H1 (cell line): ENCODE results near the gene MYL2. TPM values are rescaled to one million over a fixed set of nuclear protein-coding genes. Genes with fewer than 3 reads are reported as not detected.

Source experiments
- CTCF ChIA-PET: fragments of 300-600 bp; sonication (Branson Sonifier 250); formaldehyde crosslinking; loops from one replicate; lab custom pipeline; 2021; ENCODE audit not compliant: partially characterized antibody; lab: Charles Lee
- POLR2A ChIA-PET: fragments of 300-600 bp; sonication (Branson Sonifier 250); formaldehyde crosslinking; loops from one replicate; lab custom pipeline; 2021; ENCODE audit warnings: inconsistent platforms; ENCODE audit not compliant: partially characterized antibody; lab: Charles Lee
- DNase-seq, 2 experiments: peaks; one replicate each; pipeline versions ENCODE4 v3.0.0 to v3.0.0-alpha.2; 2010 to 2022; ENCODE audit warnings: low spot score in 2 of 2, low read depth in 1 of 2, mixed read lengths in 1 of 2
- FAIRE-seq: peaks from 2 replicates; lab custom pipeline; 2011; peaks lifted over from hg19 to GRCh38; lab: Jason Lieb, UNC
- H2AFZ ChIP-seq: 2 replicates; pipeline ENCODE4 v1.8.1; 2012; ENCODE audit warnings: low read length, inconsistent platforms
- H2AK5ac ChIP-seq: 2 replicates; pipeline ENCODE4 v1.6.1; 2013; ENCODE audit warnings: low read depth, low read length
- H2BK120ac ChIP-seq: replicated peaks from 2 replicates; pipeline ENCODE3; 2013; ENCODE audit warnings: low read depth, low read length, inconsistent platforms
- H2BK12ac ChIP-seq: 2 replicates; pipeline ENCODE4 v1.6.1; 2013; ENCODE audit warnings: low read depth, low read length
- H2BK15ac ChIP-seq: 2 replicates; pipeline ENCODE4 v1.6.1; 2013; ENCODE audit warnings: low read length
- H2BK20ac ChIP-seq: 2 replicates; pipeline ENCODE4 v1.6.1; 2013; ENCODE audit warnings: low read length
- H2BK5ac ChIP-seq: 2 replicates; pipeline ENCODE4 v1.6.1; 2013; ENCODE audit warnings: low read depth, low read length
- H3K14ac ChIP-seq: 2 replicates; pipeline ENCODE4 v1.6.1; 2013; ENCODE audit warnings: inconsistent platforms; ENCODE audit not compliant: insufficient read length
- H3K18ac ChIP-seq: 2 replicates; pipeline ENCODE4 v1.6.1; 2013; ENCODE audit warnings: low read length; ENCODE audit errors: extremely low read depth
- H3K23ac ChIP-seq: 2 replicates; pipeline ENCODE4 v1.6.1; 2013; ENCODE audit warnings: inconsistent platforms; ENCODE audit not compliant: insufficient read length
- H3K23me2 ChIP-seq: 2 replicates; pipeline ENCODE4 v1.6.1; 2013; ENCODE audit warnings: low read depth, low read length
- H3K27ac ChIP-seq: 2 replicates; pipeline ENCODE4 v1.6.1; 2011; ENCODE audit warnings: low read depth, low read length, inconsistent platforms
- H3K27me3 ChIP-seq, 4 experiments: replicated peaks in 1 of 4; 1 replicate in 1 of 4; 2 replicates in 3 of 4; pipeline versions ENCODE4 v1.6.1 to v1.8.1; 2011 to 2013; ENCODE audit warnings: low read length in 3 of 4, mild to moderate bottlenecking in 3 of 4, inconsistent platforms in 2 of 4, mixed read lengths in 2 of 4, moderate library complexity in 1 of 4; ENCODE audit not compliant: control insufficient read depth in 3 of 4, insufficient read depth in 3 of 4; ENCODE audit errors: extremely low read depth in 1 of 4
- H3K36me3 ChIP-seq, 4 experiments: 2 replicates each; pipeline versions ENCODE4 v1.6.1 to v1.8.1; 2011 to 2013; ENCODE audit warnings: mild to moderate bottlenecking in 4 of 4, low read length in 3 of 4, moderate library complexity in 2 of 4, control low read depth in 1 of 4, inconsistent platforms in 1 of 4; ENCODE audit not compliant: insufficient read depth in 4 of 4, control insufficient read depth in 2 of 4
- H3K4ac ChIP-seq: replicated peaks from 2 replicates; pipeline ENCODE3; 2013; ENCODE audit warnings: low read length, low read depth, mixed read lengths, inconsistent platforms; ENCODE audit not compliant: insufficient read length
- H3K4me1 ChIP-seq, 4 experiments: replicated peaks in 1 of 4; 1 replicate in 1 of 4; 2 replicates in 3 of 4; pipeline versions ENCODE4 v1.6.1 to v1.8.1; 2011 to 2013; ENCODE audit warnings: low read length in 3 of 4, inconsistent platforms in 2 of 4, mixed read lengths in 1 of 4; ENCODE audit not compliant: insufficient read depth in 4 of 4, control insufficient read depth in 3 of 4
- H3K4me2 ChIP-seq, 2 experiments: 2 replicates each; pipeline versions ENCODE4 v1.6.1 to v1.8.1; 2011 to 2013; ENCODE audit warnings: low read depth in 2 of 2, low read length in 2 of 2, control low read depth in 1 of 2, inconsistent platforms in 1 of 2, mild to moderate bottlenecking in 1 of 2; ENCODE audit not compliant: insufficient read depth in 1 of 2
- H3K4me3 ChIP-seq, 4 experiments: fragments of 200-600, 300-600 bp in 1 of 4; sonication (generic), shearing (Covaris generic), sonication (Bioruptor Twin) in 1 of 4; 2 replicates each; pipeline versions ENCODE4 v1.5.1 to v1.8.1; 2011 to 2016; ENCODE audit warnings: low read length in 4 of 4, low read depth in 3 of 4, control low read depth in 2 of 4, inconsistent platforms in 2 of 4, mild to moderate bottlenecking in 2 of 4, mixed read lengths in 1 of 4, moderate library complexity in 1 of 4; ENCODE audit not compliant: insufficient read depth in 2 of 4; ENCODE audit errors: extremely low read depth in 1 of 4
- H3K56ac ChIP-seq: replicated peaks from 2 replicates; pipeline ENCODE3; 2013; ENCODE audit warnings: low read depth, mild to moderate bottlenecking, mixed read lengths, low read length, inconsistent platforms; ENCODE audit not compliant: insufficient read length
- H3K79me1 ChIP-seq: 2 replicates; pipeline ENCODE4 v1.6.1; 2013; ENCODE audit warnings: low read depth, low read length, control low read depth
- H3K79me2 ChIP-seq, 2 experiments: 2 replicates each; pipeline versions ENCODE4 v1.6.1 to v1.8.1; 2012 to 2013; ENCODE audit warnings: low read length in 2 of 2, mild to moderate bottlenecking in 2 of 2, inconsistent platforms in 1 of 2; ENCODE audit not compliant: insufficient read depth in 2 of 2, control insufficient read depth in 1 of 2
- H3K9ac ChIP-seq, 4 experiments: replicated peaks in 1 of 4; 1 replicate in 1 of 4; 2 replicates in 3 of 4; pipeline versions ENCODE4 v1.6.1 to v1.8.1; 2011 to 2013; ENCODE audit warnings: low read depth in 3 of 4, low read length in 3 of 4, control low read depth in 2 of 4, mild to moderate bottlenecking in 2 of 4, moderate library complexity in 2 of 4, inconsistent platforms in 1 of 4; ENCODE audit errors: extremely low read depth in 1 of 4
- H3K9me3 ChIP-seq, 2 experiments: 2 replicates each; pipeline versions ENCODE4 v1.6.1 to v1.8.1; 2012 to 2013; ENCODE audit warnings: mild to moderate bottlenecking in 2 of 2, moderate library complexity in 2 of 2, control low read depth in 1 of 2, inconsistent platforms in 1 of 2, low read depth in 1 of 2, low read length in 1 of 2, mixed read lengths in 1 of 2; ENCODE audit not compliant: insufficient read depth in 2 of 2
- H4K20me1 ChIP-seq, 2 experiments: replicated peaks in 1 of 2; 2 replicates each; pipeline versions ENCODE3 to v1.8.1; 2011 to 2013; ENCODE audit warnings: inconsistent platforms in 2 of 2, low read length in 2 of 2, mild to moderate bottlenecking in 1 of 2; ENCODE audit not compliant: insufficient read depth in 2 of 2, control insufficient read depth in 1 of 2
- H4K5ac ChIP-seq: 2 replicates; pipeline ENCODE4 v1.6.1; 2013; ENCODE audit warnings: low read length, low read depth, mixed read lengths, inconsistent platforms; ENCODE audit not compliant: insufficient read length
- H4K8ac ChIP-seq: 2 replicates; pipeline ENCODE4 v1.8.0; 2013; ENCODE audit warnings: mild to moderate bottlenecking, moderate library complexity, low read length, inconsistent platforms; ENCODE audit not compliant: insufficient read depth; ENCODE audit errors: extremely low read depth
- H4K91ac ChIP-seq: replicated peaks from 2 replicates; pipeline ENCODE3; 2013; ENCODE audit warnings: low read length, mixed read lengths, inconsistent platforms; ENCODE audit not compliant: insufficient read length
- BCL11A ChIP-seq, 2 experiments: IDR thresholded peaks; one replicate each; pipeline ENCODE4 v1.6.1; 2011; ENCODE audit warnings: low read depth in 2 of 2, low read length in 2 of 2, mild to moderate bottlenecking in 2 of 2
- KDM1A ChIP-seq: fragments of 200-600, 300-600 bp; sonication (generic); IDR thresholded peaks from 2 replicates; pipeline ENCODE4 v1.7.1; 2016; ENCODE audit warnings: mild to moderate bottlenecking, low read length, borderline replicate concordance
- WGBS, 2 experiments: shearing (Covaris generic) in 1 of 2; methylation state at CpG; one replicate each; pipeline versions ENCODE4 v1.1.6 to v1.1.7; 2013 to 2015; ENCODE audit warnings: low lambda C conversion rate in 2 of 2, mixed read lengths in 2 of 2, inconsistent platforms in 1 of 2, low coverage in 1 of 2, missing lambda C conversion rate in 1 of 2; ENCODE audit not compliant: insufficient replicate concordance in 2 of 2, insufficient coverage in 1 of 2, insufficient read length in 1 of 2; ENCODE audit errors: extremely low coverage in 1 of 2, missing lambda C conversion rate in 1 of 2; 5-methylcytosine and 5-hydroxymethylcytosine counted together
- polyA plus RNA-seq, 7 experiments: library from polyadenylated mRNA; depleted of rRNA in 3 of 7; stranded (reverse) in 5 of 7; unstranded in 2 of 7; fragments of >200 nt in 5 of 7; fragments of 200-250 nt in 2 of 7; gene quantifications; 1 replicate in 5 of 7; 2 replicates in 1 of 7; 4 replicates in 1 of 7; pipeline versions ENCODE4 v1.2.1 to v1.2.3, GENCODE V29; 2011 to 2013; ENCODE audit warnings: missing spikeins in 2 of 7, mixed read lengths in 2 of 7
- total RNA-seq: library from RNA; stranded (reverse); fragmentation: NEBNext Ultra II Directional; extraction: Animal tissue kit (Norgen Biotek cat#: 25700); gene quantifications from 2 replicates; pipeline ENCODE4 v1.2.1, GENCODE V29; 2021

Gene MYL2
- total and polyA plus RNA-seq, 2 of the 8 experiments (the other 6 are each of a cell fraction or from before 2014, with no cell fraction given): not detected

- no peaks in the 10 kb centered on the region for H3K23me2 ChIP-seq
- H2BK5ac ChIP-seq: no peak overlapping the region
- H3K56ac ChIP-seq: no peak overlapping the region
- TF ChIP-seq BCL11A (IDR thresholded peaks at IDR 0.05; ENCODE audit: low read depth in 2 of 2, low read length in 2 of 2): no peak
- TF ChIP-seq KDM1A: 0 out of 2 replicates have a peak, but pooled peaks have one; percentile 75
- POLR2A ChIA-PET: no interaction called here
- no peaks in the 10 kb centered on the region for H4K20me1 ChIP-seq
- H2BK120ac ChIP-seq: no peak overlapping the region
- no peak overlapping the region for H4K8ac ChIP-seq
- no peaks in the 10 kb centered on the region for H3K79me2 ChIP-seq
- no peak overlapping the region for H2BK15ac ChIP-seq
- no peaks in the 10 kb centered on the region for H3K36me3 ChIP-seq
- no peak overlapping the region for H3K14ac ChIP-seq
- no peak overlapping the region for H3K4ac ChIP-seq
- no peak overlapping the region for H3K4me2 ChIP-seq
- no peak overlapping the region for H2BK20ac ChIP-seq
- no peak for DNase-seq
- H3K4me1 ChIP-seq: no peaks in the 10 kb centered on the region
- H3K27me3 ChIP-seq: no peaks in the 10 kb centered on the region; a peak in 1 of 7 replicates
- no peak for FAIRE-seq
- no peaks in the 10 kb centered on the region for H3K79me1 ChIP-seq
- H3K9ac ChIP-seq: no peak overlapping the region
- H4K91ac ChIP-seq: no peak overlapping the region
- WGBS, 2 experiments: 94% methylated on average over 2 of the region's 2 CpGs; no CpG with 5 or more reads in 1 of the 2 experiments
- no peak overlapping the region for H2AFZ ChIP-seq
- no peak overlapping the region for H3K23ac ChIP-seq
- H3K9me3 ChIP-seq: 0 out of 4 replicates have a peak, but pooled peaks cover 0 to 2% of the 10 kb centered on the region in 2 experiments
- CTCF ChIA-PET: interaction anchor here (0.7 to 1.0 kb wide), 2 partner anchors 23 to 45 kb away, joined by 3 to 4 read pairs; no protein-coding TSS in a partner anchor
- no peak overlapping the region for H2AK5ac ChIP-seq
- H4K5ac ChIP-seq: no peak overlapping the region
- no peak overlapping the region for H3K4me3 ChIP-seq
- H3K27ac ChIP-seq: no peak overlapping the region
- no peak overlapping the region for H2BK12ac ChIP-seq
- H3K18ac ChIP-seq: no peak overlapping the region
Observed at GRCh38 chr12:110960795-110961194, 40.4 kb upstream of the MYL2 start.
